GM18507 (cell line): ENCODE measurements around the gene DGCR8.

Experiments
- DNase-seq: peaks from one replicate; pipeline ENCODE4 v3.0.0; 2011; ENCODE audit warnings: low read depth; ENCODE audit not compliant: insufficient read length; ENCODE audit errors: extremely low spot score
- FAIRE-seq: peaks from 2 replicates; lab custom pipeline; 2011; peaks lifted over from hg19 to GRCh38; lab: Jason Lieb, UNC

Gene DGCR8

GRCh38 chr22:20116951-20117632, 37.1 kb downstream of the DGCR8 start, which contains the start of gene TRMT2A:
TSS of gene TRMT2A (minus strand) at chr22:20117226. CDS start at chr22:20116906, 320 bp downstream.
- FAIRE-seq (peak; percentile 96), DNase-seq (peak; percentile 98)

- FAIRE-seq: no peak
- DNase-seq: no peak
Observed at GRCh38 chr22:20117633-20118299, 37.7 kb downstream of the DGCR8 start.

- no peak for DNase-seq
- no peak for FAIRE-seq
Observed at GRCh38 chr22:20118300-20119020, 38.4 kb downstream of the DGCR8 start.

- no peak for FAIRE-seq
- DNase-seq: no peak
Observed at GRCh38 chr22:20121856-20122415, 41.9 kb downstream of the DGCR8 start.

- no peak for DNase-seq
- no peak for FAIRE-seq
Observed at GRCh38 chr22:20123366-20124082, 43.5 kb downstream of the DGCR8 start.

GRCh38 chr22:20124083-20124787, 44.2 kb downstream of the DGCR8 start:
- FAIRE-seq (no peak), DNase-seq (no peak)

GRCh38 chr22:20125201-20126174, 45.4 kb downstream of the DGCR8 start:
- DNase-seq: no peak
- no peak for FAIRE-seq

- DNase-seq (no peak), FAIRE-seq (no peak)
Observed at GRCh38 chr22:20126284-20127029, 46.4 kb downstream of the DGCR8 start.

GRCh38 chr22:20127318-20127868, 47.4 kb downstream of the DGCR8 start:
- DNase-seq (no peak), FAIRE-seq (no peak)

GRCh38 chr22:20127869-20128618, 48.0 kb downstream of the DGCR8 start:
- no peak for FAIRE-seq
- DNase-seq: no peak

- DNase-seq (no peak), FAIRE-seq (no peak)
Observed at GRCh38 chr22:20128619-20128901, 48.5 kb downstream of the DGCR8 start.

- FAIRE-seq: peak; percentile 69
Observed at GRCh38 chr22:20128902-20129746, 49.1 kb downstream of the DGCR8 start.

GRCh38 chr22:20129747-20130014, 49.6 kb downstream of the DGCR8 start:
- DNase-seq: no peak

More at GRCh38 chr22:20128902-20129746, 49.1 kb downstream of the DGCR8 start:
- no peak for DNase-seq

GRCh38 chr22:20130319-20130718, 50.3 kb downstream of the DGCR8 start:
- FAIRE-seq (no peak), DNase-seq (no peak)

More at GRCh38 chr22:20129747-20130014, 49.6 kb downstream of the DGCR8 start:
- no peak for FAIRE-seq

GRCh38 chr22:20130731-20131596, 50.9 kb downstream of the DGCR8 start:
- DNase-seq (peak; percentile 71), FAIRE-seq (no peak)
